ENCODE data around the gene ME3.
"Not testable (repeated sequence)": the region's sequence is repeated elsewhere in the genome, so short reads cannot be mapped to it uniquely, and the experiment has no call there.

ME3 gene

GRCh38 chr11:86565801-86566312 is 106.6 kb downstream of the ME3 start:
- Histone ChIP-seq H3K4me1 (ENCODE audit: control insufficient read depth, insufficient read depth, low read length) (no peaks in the 10 kb centered on the region), H3K27ac (ENCODE audit: insufficient read depth, low read depth, low read length, poor library complexity, severe bottlenecking) (no peak overlapping the region), H3K4me3 (ENCODE audit: insufficient read depth, low read depth, low read length) (no peak overlapping the region), H3K27me3 (ENCODE audit: control insufficient read depth, insufficient read depth, low read length, poor library complexity, severe bottlenecking) (no peaks in the 10 kb centered on the region), H3K9me3 (ENCODE audit: control insufficient read depth, low read length) (no peaks in the 10 kb centered on the region), H3K36me3 (ENCODE audit: control insufficient read depth, insufficient read depth, low read length) (no peaks in the 10 kb centered on the region)
- WGBS, 2 experiments: 80 to 82% methylated on average over 2 of the region's 2 CpGs

DNA sequence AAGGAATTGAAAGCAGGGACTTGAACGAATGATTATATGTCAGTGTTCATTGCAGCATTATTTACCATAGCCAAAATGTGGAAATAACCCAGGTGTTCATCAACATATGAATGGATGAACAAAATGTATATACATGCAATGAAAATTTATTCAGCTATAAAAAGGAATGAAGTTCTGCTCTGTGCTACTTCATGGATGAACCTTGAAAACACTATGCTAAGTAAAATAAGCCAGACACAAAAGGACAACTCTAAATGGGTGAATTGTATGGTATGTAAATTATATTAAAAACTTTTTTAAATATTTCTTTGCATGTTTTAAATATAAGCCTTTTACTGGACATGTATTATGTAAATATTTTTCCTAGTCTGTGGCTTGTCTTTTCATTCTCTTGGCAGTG is 107.0 kb downstream of the ME3 start:
- 83 to 100% methylated on average over 1 of the region's 1 CpG for WGBS, 2 experiments
- Histone ChIP-seq H3K27me3 (ENCODE audit: control insufficient read depth, insufficient read depth, low read length, poor library complexity, severe bottlenecking) (no peaks in the 10 kb centered on the region), H3K36me3 (ENCODE audit: control insufficient read depth, insufficient read depth, low read length) (no peaks in the 10 kb centered on the region), H3K9me3 (ENCODE audit: control insufficient read depth, low read length) (no peaks in the 10 kb centered on the region), H3K27ac (ENCODE audit: insufficient read depth, low read depth, low read length, poor library complexity, severe bottlenecking) (no peak overlapping the region), H3K4me3 (ENCODE audit: insufficient read depth, low read depth, low read length) (no peak overlapping the region), H3K4me1 (ENCODE audit: control insufficient read depth, insufficient read depth, low read length) (no peaks in the 10 kb centered on the region)

DNA sequence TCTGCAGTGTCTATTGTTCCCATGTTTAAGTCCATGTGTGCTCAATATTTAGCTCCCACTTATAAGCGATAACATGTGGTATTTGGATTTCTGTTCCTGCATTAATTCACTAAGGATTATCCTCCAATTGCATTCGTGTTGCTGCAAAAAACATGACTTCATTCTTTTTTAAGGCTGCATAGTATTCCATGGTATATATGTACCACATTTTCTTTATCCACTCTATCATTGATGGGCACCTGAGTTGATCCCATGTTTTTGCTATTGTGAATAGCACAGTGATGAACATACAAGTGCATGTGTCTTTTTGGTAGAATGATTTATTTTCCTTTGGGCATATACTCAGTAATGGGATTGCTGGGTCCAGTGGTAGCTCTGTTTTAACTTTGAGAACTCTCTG is 109.6 kb downstream of the ME3 start:
- 80 to 82% methylated on average over 2 of the region's 2 CpGs for WGBS, 2 experiments
- not testable (repeated sequence) for H3K9me3 ChIP-seq (ENCODE audit: control insufficient read depth, low read length); H3K4me3 ChIP-seq (ENCODE audit: insufficient read depth, low read depth, low read length)

DNA sequence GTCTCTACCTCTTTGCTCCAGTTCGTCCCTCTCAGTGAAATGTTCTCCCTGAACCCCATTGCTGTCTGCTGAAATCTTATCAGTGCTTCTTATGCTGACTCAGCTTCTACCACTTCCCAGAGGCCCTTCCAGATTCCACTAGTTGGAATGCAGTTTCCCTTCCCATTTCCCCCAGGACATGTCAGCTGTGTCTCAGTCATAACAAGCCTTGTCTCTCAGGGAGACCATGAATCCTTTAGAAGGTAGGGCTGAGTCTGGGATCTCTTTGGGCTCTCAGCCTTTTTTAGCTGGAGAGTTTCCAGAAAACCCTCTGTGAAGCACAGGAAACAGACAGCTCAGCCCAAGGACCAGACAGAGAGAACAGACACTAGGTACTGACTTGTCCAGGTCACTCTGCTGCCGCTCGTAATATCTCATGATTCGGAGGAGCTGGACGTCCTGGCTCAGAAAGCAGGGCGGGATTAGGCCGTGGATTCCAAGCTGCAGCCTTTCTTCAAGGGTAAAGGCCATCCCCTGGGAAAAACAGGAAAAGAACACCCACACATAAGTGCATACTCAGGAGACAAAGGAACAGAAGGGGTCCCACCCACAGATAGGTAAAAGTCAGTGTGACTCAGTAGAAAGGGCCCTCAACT is 113.0 kb downstream of the ME3 start:
- H3K27me3 ChIP-seq (ENCODE audit: control insufficient read depth, insufficient read depth, low read length, poor library complexity, severe bottlenecking): no peaks in the 10 kb centered on the region
- no peak overlapping the region for H3K4me3 ChIP-seq (ENCODE audit: insufficient read depth, low read depth, low read length)
- no peaks in the 10 kb centered on the region for H3K9me3 ChIP-seq (ENCODE audit: control insufficient read depth, low read length)
- no peaks in the 10 kb centered on the region for H3K36me3 ChIP-seq (ENCODE audit: control insufficient read depth, insufficient read depth, low read length)
- no peaks in the 10 kb centered on the region for H3K4me1 ChIP-seq (ENCODE audit: control insufficient read depth, insufficient read depth, low read length)
- WGBS, 2 experiments: 89 to 90% methylated on average over 7 of the region's 7 CpGs
- no peak overlapping the region for H3K27ac ChIP-seq (ENCODE audit: insufficient read depth, low read depth, low read length, poor library complexity, severe bottlenecking)

More for the DNA sequence above, 109.6 kb downstream of the ME3 start:
- not testable (repeated sequence) for H3K36me3 ChIP-seq (ENCODE audit: control insufficient read depth, insufficient read depth, low read length); H3K27me3 ChIP-seq (ENCODE audit: control insufficient read depth, insufficient read depth, low read length, poor library complexity, severe bottlenecking); H3K4me1 ChIP-seq (ENCODE audit: control insufficient read depth, insufficient read depth, low read length); H3K27ac ChIP-seq (ENCODE audit: insufficient read depth, low read depth, low read length, poor library complexity, severe bottlenecking)

- 94 to 100% methylated on average over 2 of the region's 2 CpGs for WGBS, 2 experiments
- no peaks in the 10 kb centered on the region for H3K9me3 ChIP-seq (ENCODE audit: control insufficient read depth, low read length)
- no peak overlapping the region for H3K27ac ChIP-seq (ENCODE audit: insufficient read depth, low read depth, low read length, poor library complexity, severe bottlenecking)
- no peaks in the 10 kb centered on the region for H3K4me1 ChIP-seq (ENCODE audit: control insufficient read depth, insufficient read depth, low read length)
- no peak overlapping the region for H3K4me3 ChIP-seq (ENCODE audit: insufficient read depth, low read depth, low read length)
- no peaks in the 10 kb centered on the region for H3K36me3 ChIP-seq (ENCODE audit: control insufficient read depth, insufficient read depth, low read length)
- no peaks in the 10 kb centered on the region for H3K27me3 ChIP-seq (ENCODE audit: control insufficient read depth, insufficient read depth, low read length, poor library complexity, severe bottlenecking)
These were observed 113.6 kb downstream of the ME3 start for GRCh38 chr11:86558841-86559240.

DNA sequence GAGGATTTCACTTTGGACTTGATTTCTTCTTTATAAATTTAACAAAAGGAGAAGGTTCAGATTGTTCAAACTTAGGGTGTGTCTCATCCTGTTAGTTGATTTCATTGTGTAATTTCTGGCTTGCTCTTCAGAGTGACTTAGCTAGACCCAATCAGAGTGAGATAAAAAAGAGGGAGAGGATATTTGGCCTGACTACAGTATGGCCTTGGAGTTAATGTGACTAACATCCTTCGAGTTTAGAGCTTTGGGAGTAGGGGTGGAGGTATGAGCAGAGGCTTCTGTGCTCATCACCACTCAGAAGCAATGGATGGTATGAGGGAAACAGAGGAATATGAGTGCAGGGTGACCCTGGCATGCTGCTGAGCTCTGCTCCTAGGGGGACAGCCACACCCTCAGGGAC is 114.2 kb downstream of the ME3 start:
- no peak overlapping the region for H3K4me3 ChIP-seq (ENCODE audit: insufficient read depth, low read depth, low read length)
- 90 to 94% methylated on average over 1 of the region's 1 CpG for WGBS, 2 experiments
- H3K4me1 ChIP-seq (ENCODE audit: control insufficient read depth, insufficient read depth, low read length): no peaks in the 10 kb centered on the region
- no peak overlapping the region for H3K27ac ChIP-seq (ENCODE audit: insufficient read depth, low read depth, low read length, poor library complexity, severe bottlenecking)
- no peaks in the 10 kb centered on the region for H3K27me3 ChIP-seq (ENCODE audit: control insufficient read depth, insufficient read depth, low read length, poor library complexity, severe bottlenecking)
- no peaks in the 10 kb centered on the region for H3K36me3 ChIP-seq (ENCODE audit: control insufficient read depth, insufficient read depth, low read length)
- H3K9me3 ChIP-seq (ENCODE audit: control insufficient read depth, low read length): no peaks in the 10 kb centered on the region

DNA sequence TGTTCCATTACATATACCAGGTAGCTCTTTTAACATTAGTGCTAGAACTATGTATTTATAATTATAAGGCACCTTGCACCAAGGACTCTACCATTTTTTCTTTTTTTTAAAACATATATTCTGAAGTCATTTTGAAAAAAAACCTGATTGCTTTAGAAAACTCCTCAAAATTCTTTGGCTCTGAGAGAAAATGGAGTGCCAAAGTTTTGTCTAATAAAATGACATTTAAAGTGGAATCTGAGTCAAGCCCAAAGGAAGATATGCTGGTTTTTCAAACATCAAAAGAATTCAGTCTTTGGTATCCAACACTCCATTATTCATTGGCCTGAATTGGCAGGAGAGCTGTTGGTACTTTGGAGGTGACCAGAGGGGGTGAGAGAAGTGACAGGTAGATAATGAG is 116.5 kb downstream of the ME3 start:
- no peak overlapping the region for H3K4me3 ChIP-seq (ENCODE audit: insufficient read depth, low read depth, low read length)
- H3K27me3 ChIP-seq (ENCODE audit: control insufficient read depth, insufficient read depth, low read length, poor library complexity, severe bottlenecking): no peaks in the 10 kb centered on the region
- H3K36me3 ChIP-seq (ENCODE audit: control insufficient read depth, insufficient read depth, low read length): no peaks in the 10 kb centered on the region
- no peaks in the 10 kb centered on the region for H3K9me3 ChIP-seq (ENCODE audit: control insufficient read depth, low read length)
- H3K27ac ChIP-seq (ENCODE audit: insufficient read depth, low read depth, low read length, poor library complexity, severe bottlenecking): no peak overlapping the region
- no peaks in the 10 kb centered on the region for H3K4me1 ChIP-seq (ENCODE audit: control insufficient read depth, insufficient read depth, low read length)

DNA sequence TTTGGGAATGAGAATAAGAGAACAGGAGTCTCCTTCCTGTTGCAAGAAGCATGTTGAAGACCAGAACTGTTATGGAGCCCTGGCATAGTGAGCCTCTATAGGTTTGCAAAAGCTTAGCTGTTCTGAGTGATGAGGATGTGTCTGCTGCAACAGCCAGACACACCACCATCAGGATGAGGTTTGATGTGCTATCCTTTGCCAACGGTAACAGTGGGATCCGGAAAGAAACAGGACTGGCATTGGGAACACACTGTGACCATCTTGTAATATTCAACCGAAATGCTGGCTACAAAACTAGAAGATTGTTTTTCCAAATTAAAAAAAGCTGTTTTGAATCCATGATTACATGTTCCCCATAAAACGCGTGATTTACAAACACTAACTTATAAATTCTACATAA is 117.0 kb downstream of the ME3 start:
- 85 to 94% methylated on average over 5 of the region's 5 CpGs for WGBS, 2 experiments
- Histone ChIP-seq H3K36me3 (ENCODE audit: control insufficient read depth, insufficient read depth, low read length) (no peaks in the 10 kb centered on the region), H3K9me3 (ENCODE audit: control insufficient read depth, low read length) (no peaks in the 10 kb centered on the region), H3K27ac (ENCODE audit: insufficient read depth, low read depth, low read length, poor library complexity, severe bottlenecking) (no peak overlapping the region), H3K27me3 (ENCODE audit: control insufficient read depth, insufficient read depth, low read length, poor library complexity, severe bottlenecking) (no peaks in the 10 kb centered on the region), H3K4me1 (ENCODE audit: control insufficient read depth, insufficient read depth, low read length) (no peaks in the 10 kb centered on the region), H3K4me3 (ENCODE audit: insufficient read depth, low read depth, low read length) (no peak overlapping the region)

- H3K4me3 ChIP-seq (ENCODE audit: insufficient read depth, low read depth, low read length): no peak overlapping the region
- no peaks in the 10 kb centered on the region for H3K9me3 ChIP-seq (ENCODE audit: control insufficient read depth, low read length)
- H3K36me3 ChIP-seq (ENCODE audit: control insufficient read depth, insufficient read depth, low read length): no peaks in the 10 kb centered on the region
- H3K27ac ChIP-seq (ENCODE audit: insufficient read depth, low read depth, low read length, poor library complexity, severe bottlenecking): no peak overlapping the region
- H3K27me3 ChIP-seq (ENCODE audit: control insufficient read depth, insufficient read depth, low read length, poor library complexity, severe bottlenecking): no peaks in the 10 kb centered on the region
- no peaks in the 10 kb centered on the region for H3K4me1 ChIP-seq (ENCODE audit: control insufficient read depth, insufficient read depth, low read length)
- 94% methylated on average over 4 of the region's 4 CpGs for WGBS, 2 experiments
These were observed 119.2 kb downstream of the ME3 start for GRCh38 chr11:86553265-86553664.

- no peaks in the 10 kb centered on the region for H3K4me1 ChIP-seq (ENCODE audit: control insufficient read depth, insufficient read depth, low read length)
- H3K4me3 ChIP-seq (ENCODE audit: insufficient read depth, low read depth, low read length): no peak overlapping the region
- H3K36me3 ChIP-seq (ENCODE audit: control insufficient read depth, insufficient read depth, low read length): no peaks in the 10 kb centered on the region
- H3K27me3 ChIP-seq (ENCODE audit: control insufficient read depth, insufficient read depth, low read length, poor library complexity, severe bottlenecking): no peaks in the 10 kb centered on the region
- 93 to 94% methylated on average over 4 of the region's 4 CpGs for WGBS, 2 experiments
- no peak overlapping the region for H3K27ac ChIP-seq (ENCODE audit: insufficient read depth, low read depth, low read length, poor library complexity, severe bottlenecking)
- no peaks in the 10 kb centered on the region for H3K9me3 ChIP-seq (ENCODE audit: control insufficient read depth, low read length)
These were observed 120.9 kb downstream of the ME3 start for GRCh38 chr11:86551288-86552092.

All from ectodermal cell (in vitro differentiated cells).